Endothelial cell of umbilical vein (primary cell): ENCODE data around the gene ECD. TPM values are rescaled to one million over a fixed set of nuclear protein-coding genes. Genes with fewer than 3 reads are reported as not detected.

ENCODE experiments used
- BruUV-seq: library from RNA; stranded (reverse); fragments of 400-500 nt; replicated peaks from 2 replicates; lab custom pipeline; 2021; lab: Mats Ljungman, UMichigan
- CTCF ChIA-PET: fragments of 300-600, 350-600 bp; sonication (Branson Sonifier 250); formaldehyde crosslinking; loops from one replicate; lab custom pipeline; 2021; ENCODE audit warnings: antibody characterized with exemption, inconsistent platforms; lab: Charles Lee
- POLR2A ChIA-PET: fragments of 300-600, 350-600 bp; sonication (Branson Sonifier 250); formaldehyde crosslinking; loops from one replicate; lab custom pipeline; 2021; ENCODE audit warnings: antibody characterized with exemption, inconsistent platforms; lab: Charles Lee
- DNase-seq: peaks from one replicate; pipeline ENCODE4 v3.0.0-alpha.2; 2011; ENCODE audit warnings: low read depth, low spot score
- FAIRE-seq: peaks from 2 replicates; lab custom pipeline; 2011; peaks lifted over from hg19 to GRCh38; lab: Jason Lieb, UNC
- H2AFZ ChIP-seq: 2 replicates; pipeline ENCODE4 v1.6.0; 2012; ENCODE audit warnings: low read depth, low read length, control low read depth, inconsistent platforms
- H3K27ac ChIP-seq: 2 replicates; pipeline ENCODE4 v1.5.1; 2011; ENCODE audit warnings: low read depth, mild to moderate bottlenecking, control low read depth, low read length, moderate library complexity; ENCODE audit not compliant: insufficient read depth
- H3K27me3 ChIP-seq, 2 experiments: 2 replicates each; pipeline versions ENCODE4 v1.6.0 to v1.6.1; 2011; ENCODE audit warnings: low read length in 2 of 2, mixed read lengths in 1 of 2; ENCODE audit not compliant: control insufficient read depth in 2 of 2, insufficient read depth in 2 of 2
- H3K36me3 ChIP-seq, 2 experiments: 2 replicates in 1 of 2; 3 replicates in 1 of 2; pipeline ENCODE4 v1.5.1; 2011; ENCODE audit warnings: low read length in 2 of 2, mild to moderate bottlenecking in 1 of 2, moderate library complexity in 1 of 2; ENCODE audit not compliant: control insufficient read depth in 2 of 2, insufficient read depth in 2 of 2; ENCODE audit errors: extremely low read depth in 1 of 2
- H3K4me1 ChIP-seq: 3 replicates; pipeline ENCODE4 v1.5.1; 2011; ENCODE audit warnings: mild to moderate bottlenecking, low read length; ENCODE audit not compliant: control insufficient read depth, insufficient read depth; ENCODE audit errors: extremely low read depth
- H3K4me2 ChIP-seq: 2 replicates; pipeline ENCODE4 v1.6.1; 2011; ENCODE audit warnings: low read length, control low read depth, mixed read lengths; ENCODE audit not compliant: insufficient read depth
- H3K4me3 ChIP-seq, 3 experiments: fragments of 200-600 bp in 1 of 3; sonication (generic), shearing (Covaris generic) in 1 of 3; replicated peaks in 1 of 3; 2 replicates each; pipeline ENCODE4 v1.5.1; 2011 to 2016; ENCODE audit warnings: control low read depth in 3 of 3, low read length in 3 of 3, mild to moderate bottlenecking in 2 of 3, inconsistent platforms in 1 of 3, low read depth in 1 of 3, moderate library complexity in 1 of 3; ENCODE audit not compliant: insufficient read depth in 1 of 3
- H3K79me2 ChIP-seq: 2 replicates; pipeline ENCODE4 v1.6.0; 2012; ENCODE audit warnings: low read length, inconsistent platforms; ENCODE audit not compliant: control insufficient read depth, insufficient read depth
- H3K9ac ChIP-seq: replicated peaks from 2 replicates; pipeline ENCODE3; 2011; ENCODE audit warnings: low read length, control low read depth; ENCODE audit not compliant: insufficient read depth; ENCODE audit errors: extremely low read depth
- H3K9me1 ChIP-seq: replicated peaks from 3 replicates; pipeline ENCODE4 v1.6.0; 2011; ENCODE audit warnings: mild to moderate bottlenecking, low read length; ENCODE audit not compliant: control insufficient read depth, insufficient read depth; ENCODE audit errors: extremely low read depth
- H3K9me3 ChIP-seq: replicated peaks from 2 replicates; pipeline ENCODE4 v1.5.1; 2012; ENCODE audit warnings: low read length, inconsistent platforms; ENCODE audit not compliant: control insufficient read depth, insufficient read depth
- H4K20me1 ChIP-seq: replicated peaks from 2 replicates; pipeline ENCODE3; 2011; ENCODE audit warnings: mild to moderate bottlenecking, low read length; ENCODE audit not compliant: control insufficient read depth, insufficient read depth; ENCODE audit errors: extremely low read depth
- CTCF ChIP-seq, 2 donors: IDR thresholded peaks; 1 replicate in 1 of 2; 2 replicates in 1 of 2; pipeline ENCODE4 v1.5.1; 2011; ENCODE audit warnings: low read length in 2 of 2, mild to moderate bottlenecking in 2 of 2, moderate library complexity in 2 of 2, control low read depth in 1 of 2, inconsistent platforms in 1 of 2, low read depth in 1 of 2; ENCODE audit not compliant: insufficient read depth in 1 of 2; ENCODE audit errors: extremely low read depth in 1 of 2
- EZH2 ChIP-seq: IDR thresholded peaks from 2 replicates; pipeline ENCODE4 v1.6.1; 2012; ENCODE audit warnings: borderline replicate concordance, low read depth, mild to moderate bottlenecking, moderate library complexity, low read length, inconsistent platforms; ENCODE audit not compliant: severe bottlenecking
- FOS ChIP-seq: IDR thresholded peaks from 2 replicates; pipeline ENCODE4 v1.6.1; 2011; ENCODE audit warnings: mild to moderate bottlenecking, low read length, moderate library complexity, borderline replicate concordance; ENCODE audit not compliant: insufficient read depth
- GATA2 ChIP-seq: IDR thresholded peaks from 2 replicates; pipeline ENCODE4 v1.7.0; 2011; ENCODE audit warnings: low read depth, mild to moderate bottlenecking, moderate library complexity, mixed read lengths, low read length; ENCODE audit not compliant: insufficient read length, insufficient read depth
- JUN ChIP-seq: IDR thresholded peaks from 2 replicates; pipeline ENCODE4 v1.6.1; 2011; ENCODE audit warnings: borderline replicate concordance, low read depth; ENCODE audit not compliant: insufficient read length, insufficient read depth
- MYC ChIP-seq: IDR thresholded peaks from one replicate; pipeline ENCODE4 v1.6.1; 2011; ENCODE audit warnings: mild to moderate bottlenecking, low read depth, low read length
- POLR2A ChIP-seq: IDR thresholded peaks from 2 replicates; pipeline ENCODE4 v1.6.1; 2012; ENCODE audit warnings: low read depth, mild to moderate bottlenecking, control low read depth, low read length
- POLR2AphosphoS5 ChIP-seq: IDR thresholded peaks from 2 replicates; pipeline ENCODE4 v1.6.1; 2012; ENCODE audit warnings: low read depth, mild to moderate bottlenecking, control low read depth, low read length, moderate library complexity; ENCODE audit not compliant: insufficient read depth
- dilution Hi-C: fragments of 300-500 bp; cut with MboI; formaldehyde crosslinking; loops from one replicate; pipeline ENCODE4 v1.15.0; 2019; ENCODE audit warnings: low sequenced_read_pairs; ENCODE audit not compliant: extremely low pct_ligation_motif_present
- intact Hi-C: fragments of 100-400 bp; cut with micrococcal nuclease; formaldehyde crosslinking; loops from one replicate; pipeline ENCODE4 v1.10.0; 2022
- polyA plus RNA-seq, 4 experiments: library from polyadenylated mRNA; depleted of rRNA in 3 of 4; stranded (reverse) in 3 of 4; unstranded in 1 of 4; fragments of >200 nt; gene quantifications; 2 replicates each; pipeline versions ENCODE4 v1.2.1 to v1.2.3, GENCODE V29; 2011 to 2012; ENCODE audit warnings: missing spikeins in 1 of 4
- total RNA-seq: library from RNA; stranded (reverse); gene quantifications from 2 replicates; pipeline ENCODE4 v1.2.3, GENCODE V29; 2021
- TF ChIP-seq, protein P1 (sequence below): IDR thresholded peaks from 2 replicates; pipeline ENCODE4 v1.6.1; 2011; ENCODE audit not compliant: insufficient read depth, insufficient read length

The ECD gene
- total and polyA plus RNA-seq, 2 donors (not counting 3 experiments of a cell fraction or from before 2014, with no cell fraction given): 27.2 to 32.3 TPM

- no peak overlapping the region for H2AFZ ChIP-seq
- DNase-seq (no peak), FAIRE-seq (no peak)
- H3K4me1 ChIP-seq: peaks cover 17% of the 10 kb centered on the region
- TF ChIP-seq, protein P1, sequence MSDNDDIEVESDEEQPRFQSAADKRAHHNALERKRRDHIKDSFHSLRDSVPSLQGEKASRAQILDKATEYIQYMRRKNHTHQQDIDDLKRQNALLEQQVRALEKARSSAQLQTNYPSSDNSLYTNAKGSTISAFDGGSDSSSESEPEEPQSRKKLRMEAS: no peak
- no peak for TF ChIP-seq MYC
- TF ChIP-seq CTCF (IDR thresholded peaks at IDR 0.05; ENCODE audit: extremely low read depth in 1 of 2, insufficient read depth in 1 of 2, low read depth in 1 of 2, low read length in 2 of 2): no peak
- no peak for TF ChIP-seq FOS
- TF ChIP-seq GATA2: no peak
- no peak for TF ChIP-seq POLR2AphosphoS5
- TF ChIP-seq POLR2A: no peak
- TF ChIP-seq EZH2: no peak
- no peak for TF ChIP-seq JUN
- H3K27me3 ChIP-seq: no peaks in the 10 kb centered on the region
- intact Hi-C loops (loop anchor here (5.0 kb wide), 1 partner anchor 42 kb away; no protein-coding TSS in a partner anchor), dilution Hi-C loops (no loop called here)
- ChIA-PET CTCF (interaction anchor here (0.7 to 4.4 kb wide), 10 partner anchors 9 to 433 kb away, joined by 3 to 27 read pairs (median 4); partner anchors contain the start of gene NUDT13), POLR2A (interaction anchor here (0.6 to 2.2 kb wide), 6 partner anchors 15 to 537 kb away, joined by 3 to 22 read pairs (median 4); partner anchors contain the start of gene NUDT13)
- peak overlapping the region; percentile 99 for H3K4me2 ChIP-seq
- H3K27ac ChIP-seq: peak overlapping the region; percentile 73
- H3K9me3 ChIP-seq: no peaks in the 10 kb centered on the region
- H3K9ac ChIP-seq: peak overlapping the region; percentile 94
- peak overlapping the region; percentile 73 to 99 (median 96) for H3K4me3 ChIP-seq
- H3K79me2 ChIP-seq: peaks cover 31% of the 10 kb centered on the region
- BruUV-seq: no TSS peak
- H3K36me3 ChIP-seq: no peaks in the 10 kb centered on the region
- H3K9me1 ChIP-seq: no peaks in the 10 kb centered on the region
- H4K20me1 ChIP-seq: no peaks in the 10 kb centered on the region
Observed at GRCh38 chr10:73094986-73095480, 72.8 kb downstream of the ECD start.
